HPDE6-E6E7 (cell line): Measurements from ENCODE around the gene CPNE2.

Source experiments
- DNase-seq: peaks from one replicate; pipeline ENCODE4 v3.0.0; 2011; ENCODE audit warnings: missing footprints; ENCODE audit errors: extremely low spot score

CPNE2 gene

GRCh38 chr16:57144027-57144426 is 51.6 kb downstream of the CPNE2 start:
- DNase-seq: no peak

GRCh38 chr16:57145046-57146021 is 53.0 kb downstream of the CPNE2 start:
- no peak for DNase-seq

GRCh38 chr16:57146040-57146647 is 53.8 kb downstream of the CPNE2 start:
- DNase-seq: no peak

- no peak for DNase-seq
These were observed 54.4 kb downstream of the CPNE2 start for GRCh38 chr16:57146735-57147134.

GRCh38 chr16:57147381-57148221 is 55.2 kb downstream of the CPNE2 start:
- no peak for DNase-seq

GRCh38 chr16:57148481-57148880 is 56.1 kb downstream of the CPNE2 start:
- DNase-seq: no peak

- DNase-seq: no peak
These were observed 57.0 kb downstream of the CPNE2 start for GRCh38 chr16:57149391-57149790.

GRCh38 chr16:57150682-57151330 is 58.4 kb downstream of the CPNE2 start:
- DNase-seq: no peak

GRCh38 chr16:57151369-57151768 is 59.0 kb downstream of the CPNE2 start:
- no peak for DNase-seq

- no peak for DNase-seq
These were observed 60.0 kb downstream of the CPNE2 start for GRCh38 chr16:57152096-57153093.

- no peak for DNase-seq
These were observed 61.5 kb downstream of the CPNE2 start for GRCh38 chr16:57153841-57154240.

- DNase-seq: no peak
These were observed 63.4 kb downstream of the CPNE2 start for GRCh38 chr16:57155702-57156350.

GRCh38 chr16:57156351-57156703 is 63.9 kb downstream of the CPNE2 start:
- no peak for DNase-seq

- DNase-seq: no peak
These were observed 65.2 kb downstream of the CPNE2 start for GRCh38 chr16:57157533-57157932.

- no peak for DNase-seq
These were observed 67.1 kb downstream of the CPNE2 start for GRCh38 chr16:57159447-57159846.

- DNase-seq: no peak
These were observed 71.5 kb downstream of the CPNE2 start for GRCh38 chr16:57163842-57164241.

- DNase-seq: no peak
These were observed 73.1 kb downstream of the CPNE2 start for GRCh38 chr16:57165483-57165882.

- no peak for DNase-seq
These were observed 73.6 kb downstream of the CPNE2 start for GRCh38 chr16:57165938-57166337.

- DNase-seq: no peak
These were observed 74.1 kb downstream of the CPNE2 start for GRCh38 chr16:57166451-57166850.

GRCh38 chr16:57166951-57167350 is 74.6 kb downstream of the CPNE2 start:
- no peak for DNase-seq
